Neural cell (in vitro differentiated cells): Measurements from ENCODE around the gene LIM2. TPM values are rescaled to one million over a fixed set of nuclear protein-coding genes. Genes with fewer than 3 reads are reported as not detected.
A peak's percentile ranks its signal among the peaks of the same experiment; 100 is the strongest.

Experiments
- H2AFZ ChIP-seq: fragments of 200-600, 300-800 bp; sonication (generic), shearing (Covaris generic); 2 replicates; pipeline ENCODE4 v1.6.0; 2014; ENCODE audit warnings: low read depth, mild to moderate bottlenecking, antibody characterized with exemption, low read length, moderate library complexity
- H3F3A ChIP-seq: fragments of 200-600 bp; shearing (Covaris generic); 2 replicates; pipeline ENCODE4 v1.6.1; 2016; ENCODE audit warnings: mild to moderate bottlenecking, moderate library complexity, mixed read lengths, antibody characterized with exemption, low read length; ENCODE audit not compliant: insufficient read depth, poor library complexity, severe bottlenecking
- H3K27ac ChIP-seq: fragments of 200-600, 300-800 bp; sonication (generic), shearing (Covaris generic); 2 replicates; pipeline ENCODE4 v1.5.1; 2014; ENCODE audit warnings: mild to moderate bottlenecking, low read length, moderate library complexity
- H3K27me3 ChIP-seq: fragments of 300-800, 200-600 bp; sonication (generic), shearing (Covaris generic); 2 replicates; pipeline ENCODE4 v1.6.0; 2014; ENCODE audit warnings: mild to moderate bottlenecking, low read depth, low read length, moderate library complexity; ENCODE audit not compliant: insufficient read depth
- H3K36me3 ChIP-seq: fragments of 300-800, 200-600 bp; sonication (generic), shearing (Covaris generic); 2 replicates; pipeline ENCODE4 v1.5.1; 2014; ENCODE audit warnings: mild to moderate bottlenecking, antibody characterized with exemption, low read length, moderate library complexity; ENCODE audit not compliant: insufficient read depth
- H3K4me2 ChIP-seq: fragments of 300-800, 200-600 bp; sonication (generic), shearing (Covaris generic); 2 replicates; pipeline ENCODE4 v1.6.0; 2014; ENCODE audit warnings: mild to moderate bottlenecking, low read length
- H3K4me3 ChIP-seq: fragments of 300-800, 200-600 bp; sonication (generic), shearing (Covaris generic); 2 replicates; pipeline ENCODE4 v1.5.1; 2014; ENCODE audit warnings: mild to moderate bottlenecking, low read length, moderate library complexity
- H3K79me2 ChIP-seq: fragments of 200-600 bp; shearing (Covaris generic); replicated peaks from 2 replicates; pipeline ENCODE4 v1.6.0; 2014; ENCODE audit warnings: mild to moderate bottlenecking, low read length, moderate library complexity; ENCODE audit not compliant: insufficient read depth
- H3K9ac ChIP-seq: fragments of 300-800, 200-600 bp; sonication (generic), shearing (Covaris generic); 2 replicates; pipeline ENCODE4 v1.6.1; 2016; ENCODE audit warnings: mild to moderate bottlenecking, low read length, mixed read lengths
- H3K9me2 ChIP-seq: fragments of 200-600 bp; shearing (Covaris generic); 2 replicates; pipeline ENCODE4 v1.6.1; 2016; ENCODE audit warnings: mild to moderate bottlenecking, low read length, mixed read lengths; ENCODE audit not compliant: insufficient read depth
- H3K9me3 ChIP-seq: fragments of 200-600, 300-800 bp; sonication (generic), shearing (Covaris generic); 2 replicates; pipeline ENCODE4 v1.6.1; 2016; ENCODE audit warnings: mild to moderate bottlenecking, mixed run types, low read length, moderate library complexity, mixed read lengths
- H4K20me1 ChIP-seq: fragments of 200-600 bp; shearing (Covaris generic); 2 replicates; pipeline ENCODE4 v1.6.1; 2016; ENCODE audit warnings: mild to moderate bottlenecking, mixed run types; ENCODE audit not compliant: insufficient read depth
- EP300 ChIP-seq: fragments of 450-650 bp; conservative IDR thresholded peaks from 2 replicates; pipeline ENCODE4 v1.6.1; 2014; ENCODE audit warnings: antibody characterized with exemption, mild to moderate bottlenecking, moderate library complexity; ENCODE audit not compliant: poor library complexity, severe bottlenecking
- EZH2 ChIP-seq: fragments of 200-600, 300-800 bp; shearing (Covaris generic), sonication (generic); IDR thresholded peaks from 2 replicates; pipeline ENCODE4 v1.6.1; 2014; ENCODE audit warnings: antibody characterized with exemption, low read length, borderline replicate concordance, mild to moderate bottlenecking; ENCODE audit not compliant: insufficient read depth, poor library complexity, severe bottlenecking
- MXI1 ChIP-seq: fragments of 450-650 bp; conservative IDR thresholded peaks from 2 replicates; pipeline ENCODE4 v1.6.1; 2014; ENCODE audit warnings: antibody characterized with exemption, mild to moderate bottlenecking; ENCODE audit not compliant: poor library complexity, severe bottlenecking
- POLR2AphosphoS5 ChIP-seq: IDR thresholded peaks from 2 replicates; pipeline ENCODE4 v1.6.1; 2012
- RAD21 ChIP-seq: fragments of 450-650 bp; conservative IDR thresholded peaks from 2 replicates; pipeline ENCODE4 v1.6.1; 2014; ENCODE audit warnings: antibody characterized with exemption, mild to moderate bottlenecking, moderate library complexity
- SMC3 ChIP-seq: fragments of 450-650 bp; conservative IDR thresholded peaks from 2 replicates; pipeline ENCODE4 v1.6.1; 2014; ENCODE audit warnings: antibody characterized with exemption, mild to moderate bottlenecking, moderate library complexity; ENCODE audit not compliant: poor library complexity
- TAF1 ChIP-seq: IDR thresholded peaks from 2 replicates; pipeline ENCODE4 v1.6.1; 2012; ENCODE audit warnings: low read depth
- polyA plus RNA-seq: library from polyadenylated mRNA; depleted of rRNA; stranded (reverse); fragments of >200 nt; gene quantifications from 2 replicates; pipeline ENCODE4 v1.2.3, GENCODE V29; 2014
- TF ChIP-seq, protein P1 (sequence below): fragments of 450-650 bp; IDR thresholded peaks from 2 replicates; pipeline ENCODE4 v1.5.1; 2014; ENCODE audit warnings: antibody characterized with exemption, mild to moderate bottlenecking, moderate library complexity; ENCODE audit not compliant: poor library complexity, severe bottlenecking
- TF ChIP-seq, protein P2 (sequence below): IDR thresholded peaks from 2 replicates; pipeline ENCODE4 v1.6.1; 2012; ENCODE audit warnings: borderline replicate concordance

The LIM2 gene
- polyA plus RNA-seq, 1 donor from 2014 or later = not detected

DNA sequence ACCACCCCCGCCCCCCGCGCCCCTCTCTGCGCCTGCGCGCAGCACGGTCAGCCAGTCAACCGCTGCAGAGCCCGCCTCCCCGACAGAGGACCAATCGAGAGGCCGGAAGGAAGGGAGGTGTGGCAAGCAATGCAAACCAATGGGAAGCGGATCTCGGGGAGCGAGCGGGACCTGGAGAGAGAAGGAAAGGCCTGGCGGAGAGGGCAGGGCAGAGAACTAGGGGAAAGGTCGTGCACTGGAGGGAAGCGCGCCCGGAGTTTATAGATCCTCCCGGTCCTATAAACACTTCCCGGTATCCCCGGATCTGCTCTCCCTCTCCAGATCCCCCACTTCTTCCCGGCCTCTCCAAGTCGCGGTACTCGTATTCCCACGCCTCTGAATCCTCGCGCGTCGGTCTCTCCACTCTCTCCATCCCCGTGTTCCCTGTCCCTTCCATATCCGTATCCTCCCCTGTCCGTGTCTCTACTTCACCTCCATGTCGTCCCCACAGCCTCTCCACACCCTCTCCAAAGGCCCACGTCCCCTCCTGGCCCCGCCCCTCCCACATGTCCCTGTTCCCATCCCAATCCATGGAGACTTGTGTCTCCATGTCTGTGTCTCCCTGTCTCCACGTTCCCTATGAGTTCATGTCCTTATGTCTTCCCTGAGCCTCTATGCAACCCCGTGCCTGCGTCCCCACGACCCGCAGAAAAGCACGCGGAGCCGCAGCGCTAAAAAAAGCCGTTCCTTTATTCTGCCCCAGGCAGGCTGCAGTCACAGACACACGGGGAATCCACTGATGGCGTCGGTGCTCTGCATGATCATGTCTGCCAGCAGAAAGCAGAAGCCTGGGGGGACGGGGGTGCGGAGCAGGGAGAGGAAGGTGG is 21.2 kb downstream of the LIM2 start:
- Histone ChIP-seq H3K9me2 (no peaks in the 10 kb centered on the region), H3K36me3 (no peaks in the 10 kb centered on the region), H3K27me3 (no peaks in the 10 kb centered on the region), H2AFZ (peak overlapping the region; percentile 93), H3K9ac (peak overlapping the region; percentile 83), H3K4me2 (peak overlapping the region; percentile 98), H3K27ac (peak overlapping the region; percentile 66), H4K20me1 (no peaks in the 10 kb centered on the region), H3K4me3 (peak overlapping the region; percentile 85), H3F3A (peaks cover 5% of the 10 kb centered on the region), H3K79me2 (no peaks in the 10 kb centered on the region), H3K9me3 (no peaks in the 10 kb centered on the region)
- TF ChIP-seq, protein P1, sequence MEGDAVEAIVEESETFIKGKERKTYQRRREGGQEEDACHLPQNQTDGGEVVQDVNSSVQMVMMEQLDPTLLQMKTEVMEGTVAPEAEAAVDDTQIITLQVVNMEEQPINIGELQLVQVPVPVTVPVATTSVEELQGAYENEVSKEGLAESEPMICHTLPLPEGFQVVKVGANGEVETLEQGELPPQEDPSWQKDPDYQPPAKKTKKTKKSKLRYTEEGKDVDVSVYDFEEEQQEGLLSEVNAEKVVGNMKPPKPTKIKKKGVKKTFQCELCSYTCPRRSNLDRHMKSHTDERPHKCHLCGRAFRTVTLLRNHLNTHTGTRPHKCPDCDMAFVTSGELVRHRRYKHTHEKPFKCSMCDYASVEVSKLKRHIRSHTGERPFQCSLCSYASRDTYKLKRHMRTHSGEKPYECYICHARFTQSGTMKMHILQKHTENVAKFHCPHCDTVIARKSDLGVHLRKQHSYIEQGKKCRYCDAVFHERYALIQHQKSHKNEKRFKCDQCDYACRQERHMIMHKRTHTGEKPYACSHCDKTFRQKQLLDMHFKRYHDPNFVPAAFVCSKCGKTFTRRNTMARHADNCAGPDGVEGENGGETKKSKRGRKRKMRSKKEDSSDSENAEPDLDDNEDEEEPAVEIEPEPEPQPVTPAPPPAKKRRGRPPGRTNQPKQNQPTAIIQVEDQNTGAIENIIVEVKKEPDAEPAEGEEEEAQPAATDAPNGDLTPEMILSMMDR = no peak
- no peak for TF ChIP-seq EZH2
- TF ChIP-seq RAD21 = no peak
- TF ChIP-seq MXI1 = peak; percentile 63
- no peak for TF ChIP-seq SMC3
- no peak for TF ChIP-seq TAF1
- TF ChIP-seq EP300 = no peak
- TF ChIP-seq, protein P2, sequence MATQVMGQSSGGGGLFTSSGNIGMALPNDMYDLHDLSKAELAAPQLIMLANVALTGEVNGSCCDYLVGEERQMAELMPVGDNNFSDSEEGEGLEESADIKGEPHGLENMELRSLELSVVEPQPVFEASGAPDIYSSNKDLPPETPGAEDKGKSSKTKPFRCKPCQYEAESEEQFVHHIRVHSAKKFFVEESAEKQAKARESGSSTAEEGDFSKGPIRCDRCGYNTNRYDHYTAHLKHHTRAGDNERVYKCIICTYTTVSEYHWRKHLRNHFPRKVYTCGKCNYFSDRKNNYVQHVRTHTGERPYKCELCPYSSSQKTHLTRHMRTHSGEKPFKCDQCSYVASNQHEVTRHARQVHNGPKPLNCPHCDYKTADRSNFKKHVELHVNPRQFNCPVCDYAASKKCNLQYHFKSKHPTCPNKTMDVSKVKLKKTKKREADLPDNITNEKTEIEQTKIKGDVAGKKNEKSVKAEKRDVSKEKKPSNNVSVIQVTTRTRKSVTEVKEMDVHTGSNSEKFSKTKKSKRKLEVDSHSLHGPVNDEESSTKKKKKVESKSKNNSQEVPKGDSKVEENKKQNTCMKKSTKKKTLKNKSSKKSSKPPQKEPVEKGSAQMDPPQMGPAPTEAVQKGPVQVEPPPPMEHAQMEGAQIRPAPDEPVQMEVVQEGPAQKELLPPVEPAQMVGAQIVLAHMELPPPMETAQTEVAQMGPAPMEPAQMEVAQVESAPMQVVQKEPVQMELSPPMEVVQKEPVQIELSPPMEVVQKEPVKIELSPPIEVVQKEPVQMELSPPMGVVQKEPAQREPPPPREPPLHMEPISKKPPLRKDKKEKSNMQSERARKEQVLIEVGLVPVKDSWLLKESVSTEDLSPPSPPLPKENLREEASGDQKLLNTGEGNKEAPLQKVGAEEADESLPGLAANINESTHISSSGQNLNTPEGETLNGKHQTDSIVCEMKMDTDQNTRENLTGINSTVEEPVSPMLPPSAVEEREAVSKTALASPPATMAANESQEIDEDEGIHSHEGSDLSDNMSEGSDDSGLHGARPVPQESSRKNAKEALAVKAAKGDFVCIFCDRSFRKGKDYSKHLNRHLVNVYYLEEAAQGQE = peak; percentile 20
- TF ChIP-seq POLR2AphosphoS5 = peak; percentile 93

DNA sequence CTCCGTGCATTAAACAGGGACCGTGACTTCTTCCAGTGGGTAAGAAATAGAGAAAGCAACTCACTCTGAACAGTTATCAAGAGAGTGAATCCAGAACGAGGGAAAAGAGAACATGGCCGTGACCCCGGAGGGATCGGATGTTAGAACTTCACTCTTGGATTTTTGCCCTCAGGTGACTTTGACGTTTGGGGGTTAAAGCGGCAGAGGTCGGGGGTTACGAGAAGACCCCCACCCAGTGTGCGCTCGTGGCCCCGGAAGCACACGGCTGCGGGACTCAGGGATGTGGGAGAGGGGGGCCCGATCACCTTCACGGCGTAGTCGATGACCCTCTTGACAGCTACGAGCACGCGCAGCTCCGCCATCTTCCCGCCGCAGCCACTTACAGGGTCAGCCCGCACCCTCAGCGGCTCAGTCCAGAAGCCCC is 21.8 kb downstream of the LIM2 start, which contains the start of gene ETFB:
Gene ETFB, minus strand, starts transcription at position 424 of the 424 bp plus-strand sequence. Its CDS starts 62 bp downstream, at position 362.
- peak; percentile 69 for TF ChIP-seq TAF1
- TF ChIP-seq EP300 = no peak
- no peak for TF ChIP-seq EZH2
- no peak for TF ChIP-seq POLR2AphosphoS5
- TF ChIP-seq SMC3 = no peak
- TF ChIP-seq MXI1 = no peak
- Histone ChIP-seq H3K79me2 (no peaks in the 10 kb centered on the region), H3K9ac (peak within 1 kb of the TSS; percentile 83), H3K9me3 (no peaks in the 10 kb centered on the region), H3K4me3 (peak within 1 kb of the TSS; percentile 85), H3K36me3 (no peaks in the 10 kb centered on the region), H3K27me3 (no peaks in the 10 kb centered on the region), H4K20me1 (no peaks in the 10 kb centered on the region), H2AFZ (peak within 1 kb of the TSS; percentile 93), H3K9me2 (no peaks in the 10 kb centered on the region), H3K27ac (peak within 1 kb of the TSS; percentile 66), H3F3A (peaks cover 5% of the 10 kb centered on the region), H3K4me2 (peak within 1 kb of the TSS; percentile 98)
